CD4-positive, alpha-beta memory T cell (primary cell): ENCODE measurements around the gene PTPRT. TPM values are rescaled to one million over a fixed set of nuclear protein-coding genes. Genes with fewer than 3 reads are reported as not detected.

Experiments
- CTCF ChIA-PET: fragments of 350-600 bp; sonication (Branson Sonifier 250); formaldehyde crosslinking; loops from one replicate; lab custom pipeline; 2021; ENCODE audit warnings: inconsistent platforms; ENCODE audit not compliant: partially characterized antibody; lab: Charles Lee
- POLR2A ChIA-PET: fragments of 350-600 bp; sonication (Branson Sonifier 250); formaldehyde crosslinking; loops from one replicate; lab custom pipeline; 2021; ENCODE audit not compliant: partially characterized antibody; lab: Charles Lee
- DNase-seq, 5 donors: peaks; one replicate each; pipeline versions ENCODE4 v3.0.0 to v3.0.0-alpha.2; 2020 to 2022; ENCODE audit warnings: mixed read lengths in 1 of 5
- H3K27ac ChIP-seq: one replicate; pipeline ENCODE4 v1.7.0; 2013; ENCODE audit warnings: low read depth, low read length
- H3K27me3 ChIP-seq: 2 replicates; pipeline ENCODE4 v1.7.0; 2013; ENCODE audit warnings: mild to moderate bottlenecking, low read length, moderate library complexity; ENCODE audit not compliant: insufficient read depth
- H3K36me3 ChIP-seq: 2 replicates; pipeline ENCODE4 v1.7.0; 2013; ENCODE audit warnings: mild to moderate bottlenecking, low read length, moderate library complexity; ENCODE audit not compliant: insufficient read depth
- H3K4me1 ChIP-seq: 2 replicates; pipeline ENCODE4 v1.7.0; 2013; ENCODE audit warnings: mild to moderate bottlenecking, low read length, moderate library complexity; ENCODE audit not compliant: insufficient read depth
- H3K4me3 ChIP-seq, 2 donors: one replicate each; pipeline ENCODE4 v1.7.0; 2013; ENCODE audit warnings: low read length in 2 of 2, mild to moderate bottlenecking in 1 of 2
- H3K9me3 ChIP-seq, 2 donors: one replicate each; pipeline ENCODE4 v1.7.0; 2013; ENCODE audit warnings: low read length in 2 of 2, control low read depth in 1 of 2; ENCODE audit not compliant: control insufficient read depth in 1 of 2
- H3K27ac Mint-ChIP-seq, 7 donors: one replicate each; pipeline ENCODE4 v1.8.0; 2020 to 2021; ENCODE audit warnings: mixed read lengths in 7 of 7, mild to moderate bottlenecking in 6 of 7, inconsistent platforms in 3 of 7, moderate library complexity in 3 of 7
- H3K27me3 Mint-ChIP-seq, 2 donors: one replicate each; pipeline ENCODE4 v1.8.0; 2020 to 2021; ENCODE audit warnings: mixed read lengths in 2 of 2
- H3K36me3 Mint-ChIP-seq, 2 donors: one replicate each; pipeline ENCODE4 v1.8.0; 2020 to 2021; ENCODE audit warnings: mixed read lengths in 2 of 2, inconsistent platforms in 1 of 2, mild to moderate bottlenecking in 1 of 2
- H3K4me1 Mint-ChIP-seq, 4 donors: one replicate each; pipeline ENCODE4 v1.8.0; 2020 to 2021; ENCODE audit warnings: mixed read lengths in 4 of 4, mild to moderate bottlenecking in 1 of 4
- H3K4me3 Mint-ChIP-seq, 8 donors: one replicate each; pipeline ENCODE4 v1.8.0; 2020 to 2021; ENCODE audit warnings: mixed read lengths in 8 of 8, mild to moderate bottlenecking in 7 of 8, moderate library complexity in 6 of 8, inconsistent platforms in 3 of 8
- H3K9me3 Mint-ChIP-seq, 8 donors: one replicate each; pipeline ENCODE4 v1.8.0; 2020 to 2021; ENCODE audit warnings: mixed read lengths in 8 of 8, mild to moderate bottlenecking in 5 of 8, inconsistent platforms in 3 of 8, moderate library complexity in 1 of 8
- intact Hi-C: fragments of 100-400 bp; cut with micrococcal nuclease; formaldehyde crosslinking; loops from one replicate; pipeline ENCODE4 v1.15.1; 2023
- polyA plus RNA-seq, 2 donors: library from polyadenylated mRNA; unstranded; fragments of 300-500 nt; fragmentation: Illumina TruSeq; gene quantifications; one replicate each; pipeline ENCODE4 v1.2.3, GENCODE V29; 2021
- total RNA-seq, 2 experiments: library from RNA; stranded (reverse); gene quantifications; one replicate each; pipeline ENCODE4 v1.2.3, GENCODE V29; 2021

Gene PTPRT
- total and polyA plus RNA-seq, 4 experiments from 2014 or later, result not detected

- no peak overlapping the region for H3K27ac Mint-ChIP-seq
- Histone ChIP-seq H3K36me3 (no peaks in the 10 kb centered on the region), H3K27me3 (no peaks in the 10 kb centered on the region), H3K9me3 (no peaks in the 10 kb centered on the region), H3K4me3 (no peak overlapping the region), H3K4me1 (no peaks in the 10 kb centered on the region), H3K27ac (no peak overlapping the region)
- no peaks in the 10 kb centered on the region for H3K4me1 Mint-ChIP-seq
- POLR2A ChIA-PET, result no interaction called here
- H3K27me3 Mint-ChIP-seq, result no peaks in the 10 kb centered on the region
- H3K36me3 Mint-ChIP-seq, result no peaks in the 10 kb centered on the region
- no peak overlapping the region for H3K4me3 Mint-ChIP-seq
- intact Hi-C loops, result no loop called here
- CTCF ChIA-PET, result no interaction called here
- DNase-seq, result no peak
- peaks cover 0 to 7% (median 1%) of the 10 kb centered on the region in 8 donors for H3K9me3 Mint-ChIP-seq
Observed at GRCh38 chr20:42754706-42755105, 435.0 kb downstream of the PTPRT start.

- Mint-ChIP-seq H3K9me3 (peaks cover 0 to 9% (median 2%) of the 10 kb centered on the region in 8 donors), H3K4me1 (no peaks in the 10 kb centered on the region), H3K36me3 (no peaks in the 10 kb centered on the region), H3K27me3 (no peaks in the 10 kb centered on the region), H3K27ac (no peak overlapping the region), H3K4me3 (no peak overlapping the region)
- no peak for DNase-seq
- ChIA-PET POLR2A (no interaction called here), CTCF (no interaction called here)
- Histone ChIP-seq H3K4me1 (no peaks in the 10 kb centered on the region), H3K27me3 (no peaks in the 10 kb centered on the region), H3K9me3 (no peaks in the 10 kb centered on the region), H3K4me3 (no peak overlapping the region), H3K36me3 (no peaks in the 10 kb centered on the region), H3K27ac (no peak overlapping the region)
- intact Hi-C loops, result no loop called here
Observed at GRCh38 chr20:42752620-42753019, 437.1 kb downstream of the PTPRT start.

- no peak overlapping the region for H3K27ac ChIP-seq
- Mint-ChIP-seq H3K4me1 (no peaks in the 10 kb centered on the region), H3K9me3 (peaks cover 0 to 6% (median 1%) of the 10 kb centered on the region in 8 donors), H3K27ac (no peak overlapping the region), H3K27me3 (no peaks in the 10 kb centered on the region), H3K36me3 (no peaks in the 10 kb centered on the region), H3K4me3 (no peak overlapping the region)
- H3K4me3 ChIP-seq, result no peak overlapping the region
- CTCF ChIA-PET, result no interaction called here
- H3K27me3 ChIP-seq, result no peaks in the 10 kb centered on the region
- DNase-seq, result no peak
- POLR2A ChIA-PET, result no interaction called here
- no peaks in the 10 kb centered on the region for H3K36me3 ChIP-seq
- H3K9me3 ChIP-seq, result no peaks in the 10 kb centered on the region
- no peaks in the 10 kb centered on the region for H3K4me1 ChIP-seq
- intact Hi-C loops, result no loop called here
Observed at GRCh38 chr20:42749556-42749955, 440.1 kb downstream of the PTPRT start.

GRCh38 chr20:42747765-42748411 lies 441.8 kb downstream of the PTPRT start:
- Histone ChIP-seq H3K27ac (no peak overlapping the region), H3K27me3 (no peaks in the 10 kb centered on the region), H3K36me3 (no peaks in the 10 kb centered on the region), H3K9me3 (peaks cover 0 to under 1% of the 10 kb centered on the region in 2 donors), H3K4me3 (no peak overlapping the region), H3K4me1 (no peaks in the 10 kb centered on the region)
- no peak for DNase-seq
- ChIA-PET POLR2A (no interaction called here), CTCF (interaction anchor here (1.4 kb wide), 1 partner anchor 10 kb away, joined by 4 read pairs; no protein-coding TSS in a partner anchor)
- Mint-ChIP-seq H3K4me3 (no peak overlapping the region), H3K4me1 (no peaks in the 10 kb centered on the region), H3K36me3 (no peaks in the 10 kb centered on the region), H3K9me3 (peaks cover 0 to 11% (median 2%) of the 10 kb centered on the region in 8 donors), H3K27ac (no peak overlapping the region), H3K27me3 (no peaks in the 10 kb centered on the region)
- intact Hi-C loops, result no loop called here

DNA sequence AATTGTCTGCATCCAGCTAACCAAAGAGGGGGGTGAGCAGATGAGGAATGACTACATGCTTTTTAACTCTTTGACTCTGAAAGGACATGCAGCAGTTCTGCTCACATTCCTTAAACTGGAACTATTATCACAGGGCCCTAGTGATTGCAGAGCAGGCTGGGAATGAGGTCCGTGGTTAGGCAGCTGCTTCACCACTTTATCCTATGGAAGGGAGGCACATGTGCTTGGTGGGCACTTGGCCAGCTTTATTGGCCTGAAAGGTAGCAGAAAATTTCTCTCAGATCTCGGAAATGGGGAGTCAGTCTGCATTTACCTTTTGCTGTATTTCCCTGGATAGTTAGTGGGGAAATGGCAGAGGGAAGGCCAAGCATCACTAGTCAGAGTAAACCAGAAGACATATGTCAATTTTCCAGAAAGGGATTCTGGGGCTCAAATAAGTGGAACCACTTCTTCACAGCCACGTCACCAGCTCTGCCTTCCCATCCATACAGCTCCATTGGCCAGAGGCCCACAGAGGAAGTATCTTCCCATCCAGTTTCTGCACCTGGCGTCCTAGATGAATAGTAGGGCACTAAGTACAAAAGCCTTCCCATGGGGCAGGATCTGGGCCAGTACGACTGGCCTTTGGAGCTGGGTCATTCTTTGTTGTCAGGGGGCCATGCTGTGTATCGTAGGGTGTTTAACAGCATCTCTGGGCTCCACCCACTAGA lies 444.8 kb downstream of the PTPRT start:
- Mint-ChIP-seq H3K36me3 (no peaks in the 10 kb centered on the region), H3K27ac (no peak overlapping the region), H3K27me3 (no peaks in the 10 kb centered on the region), H3K4me3 (no peak overlapping the region), H3K4me1 (no peaks in the 10 kb centered on the region), H3K9me3 (peaks cover 0 to 16% (median 4%) of the 10 kb centered on the region in 8 donors)
- H3K4me3 ChIP-seq, result no peak overlapping the region
- ChIA-PET POLR2A (no interaction called here), CTCF (no interaction called here)
- H3K36me3 ChIP-seq, result no peaks in the 10 kb centered on the region
- H3K4me1 ChIP-seq, result no peaks in the 10 kb centered on the region
- no peaks in the 10 kb centered on the region for H3K27me3 ChIP-seq
- H3K27ac ChIP-seq, result no peak overlapping the region
- DNase-seq, result no peak
- peaks cover 0 to 4% of the 10 kb centered on the region in 2 donors for H3K9me3 ChIP-seq
- intact Hi-C loops, result no loop called here

DNA sequence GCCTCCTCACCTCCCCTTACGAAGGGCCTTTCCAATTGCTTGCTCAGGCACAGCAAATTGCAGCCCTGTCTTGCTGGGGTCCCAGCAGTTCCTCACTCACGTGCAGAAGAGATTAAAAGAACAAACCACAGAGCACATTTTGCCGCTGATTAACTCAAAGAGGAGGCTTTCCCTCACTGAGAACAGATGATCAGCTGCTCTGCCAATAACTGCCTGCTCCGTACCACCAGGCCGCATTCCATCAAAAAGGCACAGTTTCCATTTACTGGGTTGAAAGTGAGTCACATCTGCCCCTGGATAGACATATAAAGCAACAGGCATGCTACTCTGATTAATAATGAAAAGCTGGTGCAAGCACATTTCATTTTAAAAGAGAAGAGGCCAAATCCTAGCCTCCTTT lies 446.8 kb downstream of the PTPRT start:
- Mint-ChIP-seq H3K4me1 (no peaks in the 10 kb centered on the region), H3K27me3 (no peaks in the 10 kb centered on the region), H3K36me3 (no peaks in the 10 kb centered on the region), H3K4me3 (no peak overlapping the region), H3K27ac (no peak overlapping the region), H3K9me3 (peaks cover 0 to 17% (median 5%) of the 10 kb centered on the region in 8 donors)
- no peaks in the 10 kb centered on the region for H3K36me3 ChIP-seq
- ChIA-PET POLR2A (no interaction called here), CTCF (no interaction called here)
- no peaks in the 10 kb centered on the region for H3K27me3 ChIP-seq
- no peaks in the 10 kb centered on the region for H3K4me1 ChIP-seq
- DNase-seq, result no peak
- H3K27ac ChIP-seq, result no peak overlapping the region
- H3K9me3 ChIP-seq, result peaks cover 0 to 4% of the 10 kb centered on the region in 2 donors
- H3K4me3 ChIP-seq, result no peak overlapping the region
- intact Hi-C loops, result no loop called here

GRCh38 chr20:42741906-42742305 lies 447.8 kb downstream of the PTPRT start:
- H3K4me1 ChIP-seq, result no peaks in the 10 kb centered on the region
- no peaks in the 10 kb centered on the region for H3K4me1 Mint-ChIP-seq
- H3K36me3 Mint-ChIP-seq, result no peaks in the 10 kb centered on the region
- no peak overlapping the region for H3K4me3 ChIP-seq
- peaks cover 0 to 17% (median 6%) of the 10 kb centered on the region in 8 donors for H3K9me3 Mint-ChIP-seq
- H3K27ac Mint-ChIP-seq, result no peak overlapping the region
- H3K27me3 Mint-ChIP-seq, result no peaks in the 10 kb centered on the region
- CTCF ChIA-PET, result no interaction called here
- intact Hi-C loops, result no loop called here
- peaks cover 0 to 4% of the 10 kb centered on the region in 2 donors for H3K9me3 ChIP-seq
- POLR2A ChIA-PET, result no interaction called here
- no peak for DNase-seq
- H3K27ac ChIP-seq, result no peak overlapping the region
- no peaks in the 10 kb centered on the region for H3K36me3 ChIP-seq
- no peaks in the 10 kb centered on the region for H3K27me3 ChIP-seq
- H3K4me3 Mint-ChIP-seq, result no peak overlapping the region
